Loucy (cell line): ENCODE results near the gene CDH26.

ENCODE experiments used
- CTCF ChIP-seq: fragments of 200-600 bp; sonication (generic); conservative IDR thresholded peaks from 2 replicates; pipeline ENCODE4 v1.5.1; 2014; ENCODE audit warnings: mild to moderate bottlenecking, antibody characterized with exemption, low read length
- EZH2phosphoT487 ChIP-seq: fragments of 200-600 bp; IDR thresholded peaks from 2 replicates; pipeline ENCODE4 v1.6.1; 2018; ENCODE audit warnings: antibody characterized with exemption, mild to moderate bottlenecking, moderate library complexity, borderline replicate concordance

GRCh38 chr20:59932616-59933295 lies 25.5 kb upstream of the CDH26 start:
- TF ChIP-seq EZH2phosphoT487 (no peak), CTCF (no peak)
